ENCODE results near the gene CAMK2B. TPM values are rescaled to one million over a fixed set of nuclear protein-coding genes. Genes with fewer than 3 reads are reported as not detected.

CAMK2B gene
- total and polyA plus RNA-seq, 2 of the 13 experiments (the other 11 are each of a cell fraction or from before 2014, with no cell fraction given) = 0.27 to 0.48 TPM

DNA sequence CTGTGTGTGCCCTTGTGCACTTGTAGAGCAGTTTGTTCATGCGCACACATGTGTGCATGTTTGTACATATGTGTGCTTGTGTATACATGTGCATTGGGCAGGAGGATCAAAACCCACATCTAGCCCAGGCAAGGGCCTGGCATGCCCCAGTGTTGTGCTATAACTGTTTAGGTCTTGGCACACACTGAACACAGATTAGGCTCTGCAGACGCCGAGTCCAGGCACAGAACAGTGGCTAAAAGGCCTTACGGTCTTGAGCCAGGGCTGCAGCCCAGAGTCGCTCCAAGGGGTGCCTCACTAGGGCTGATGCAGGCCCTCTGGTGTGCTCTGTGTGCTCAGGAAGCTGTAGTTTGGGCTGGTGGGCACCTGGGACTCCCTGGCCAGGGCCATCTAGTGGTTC, 68.9 kb downstream of the CAMK2B start:
- FAIRE-seq (no peak), DNase-seq (ENCODE audit: low spot score) (no peak), ATAC-seq (no peak; the same call in 2 of the 3 replicates)
- Histone ChIP-seq H3K27ac (ENCODE audit: extremely low read length, insufficient read depth, low read length) (no peak overlapping the region), H2AFZ (ENCODE audit: low read length) (no peak overlapping the region), H3K79me2 (ENCODE audit: insufficient read depth, low read length) (no peaks in the 10 kb centered on the region), H3K4me2 (ENCODE audit: low read depth, low read length) (no peak overlapping the region), H3K27me3 (ENCODE audit: control insufficient read depth in 1 of 2, insufficient read depth in 2 of 2, low read length in 2 of 2) (peaks cover 8 to 29% of the 10 kb centered on the region in 2 experiments; a peak in 4 of 5 replicates), H3K36me3 (replicated peaks in 1 of 2; ENCODE audit: control insufficient read depth in 1 of 2, insufficient read depth in 2 of 2, low read length in 2 of 2) (no peaks in the 10 kb centered on the region), H3K9ac (ENCODE audit: insufficient read depth, low read depth, low read length) (no peak overlapping the region), H3K4me3 (replicated peaks in 1 of 3; ENCODE audit: insufficient read depth in 1 of 3, low read depth in 2 of 3, low read length in 3 of 3) (no peak overlapping the region), H3K9me3 (ENCODE audit: low read length) (no peaks in the 10 kb centered on the region), H3K4me1 (ENCODE audit: insufficient read depth, low read length) (peaks cover 18% of the 10 kb centered on the region), H4K20me1 (ENCODE audit: insufficient read depth, low read length) (no peaks in the 10 kb centered on the region)
- WGBS (ENCODE audit: low lambda C conversion rate) = 73% methylated on average over 3 of the region's 5 CpGs
- no TSS peak for BruUV-seq (replicated peaks)
- TF ChIP-seq RFXANK (CRISPR knock-in tag; IDR thresholded peaks at IDR 0.05) = no peak
- no peak for TF ChIP-seq ZBTB20 (CRISPR knock-in tag; IDR thresholded peaks at IDR 0.05; ENCODE audit: borderline replicate concordance, low read depth)
- no peak for TF ChIP-seq ZNF724P (CRISPR knock-in tag; IDR thresholded peaks at IDR 0.05; ENCODE audit: borderline replicate concordance)
- TF ChIP-seq ZNF282 (IDR thresholded peaks at IDR 0.05; ENCODE audit: partially characterized antibody) = no peak
- no peak for TF ChIP-seq ZBTB3 (CRISPR knock-in tag; IDR thresholded peaks at IDR 0.05; ENCODE audit: borderline replicate concordance, low read depth)
- TF ChIP-seq RCOR2 (CRISPR knock-in tag; IDR thresholded peaks at IDR 0.05) = no peak
- TF ChIP-seq TAF15 (IDR thresholded peaks at IDR 0.05; ENCODE audit: low read depth, low read length, poor library complexity, severe bottlenecking) = no peak
- TF ChIP-seq ZNF329 (CRISPR knock-in tag; IDR thresholded peaks at IDR 0.05; ENCODE audit: low read depth) = no peak
- TF ChIP-seq ATM (IDR thresholded peaks at IDR 0.05; ENCODE audit: borderline replicate concordance) = no peak
- TF ChIP-seq EHMT2 (IDR thresholded peaks at IDR 0.05; ENCODE audit: borderline replicate concordance, low read depth, low read length) = no peak
- no peak for TF ChIP-seq NR2C2 (CRISPR knock-in tag; IDR thresholded peaks at IDR 0.05; ENCODE audit: borderline replicate concordance)
- TF ChIP-seq, protein P1, sequence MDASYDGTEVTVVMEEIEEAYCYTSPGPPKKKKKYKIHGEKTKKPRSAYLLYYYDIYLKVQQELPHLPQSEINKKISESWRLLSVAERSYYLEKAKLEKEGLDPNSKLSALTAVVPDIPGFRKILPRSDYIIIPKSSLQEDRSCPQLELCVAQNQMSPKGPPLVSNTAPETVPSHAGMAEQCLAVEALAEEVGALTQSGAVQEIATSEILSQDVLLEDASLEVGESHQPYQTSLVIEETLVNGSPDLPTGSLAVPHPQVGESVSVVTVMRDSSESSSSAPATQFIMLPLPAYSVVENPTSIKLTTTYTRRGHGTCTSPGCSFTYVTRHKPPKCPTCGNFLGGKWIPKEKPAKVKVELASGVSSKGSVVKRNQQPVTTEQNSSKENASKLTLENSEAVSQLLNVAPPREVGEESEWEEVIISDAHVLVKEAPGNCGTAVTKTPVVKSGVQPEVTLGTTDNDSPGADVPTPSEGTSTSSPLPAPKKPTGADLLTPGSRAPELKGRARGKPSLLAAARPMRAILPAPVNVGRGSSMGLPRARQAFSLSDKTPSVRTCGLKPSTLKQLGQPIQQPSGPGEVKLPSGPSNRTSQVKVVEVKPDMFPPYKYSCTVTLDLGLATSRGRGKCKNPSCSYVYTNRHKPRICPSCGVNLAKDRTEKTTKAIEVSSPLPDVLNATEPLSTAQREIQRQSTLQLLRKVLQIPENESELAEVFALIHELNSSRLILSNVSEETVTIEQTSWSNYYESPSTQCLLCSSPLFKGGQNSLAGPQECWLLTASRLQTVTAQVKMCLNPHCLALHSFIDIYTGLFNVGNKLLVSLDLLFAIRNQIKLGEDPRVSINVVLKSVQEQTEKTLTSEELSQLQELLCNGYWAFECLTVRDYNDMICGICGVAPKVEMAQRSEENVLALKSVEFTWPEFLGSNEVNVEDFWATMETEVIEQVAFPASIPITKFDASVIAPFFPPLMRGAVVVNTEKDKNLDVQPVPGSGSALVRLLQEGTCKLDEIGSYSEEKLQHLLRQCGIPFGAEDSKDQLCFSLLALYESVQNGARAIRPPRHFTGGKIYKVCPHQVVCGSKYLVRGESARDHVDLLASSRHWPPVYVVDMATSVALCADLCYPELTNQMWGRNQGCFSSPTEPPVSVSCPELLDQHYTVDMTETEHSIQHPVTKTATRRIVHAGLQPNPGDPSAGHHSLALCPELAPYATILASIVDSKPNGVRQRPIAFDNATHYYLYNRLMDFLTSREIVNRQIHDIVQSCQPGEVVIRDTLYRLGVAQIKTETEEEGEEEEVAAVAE (CRISPR knock-in tag; IDR thresholded peaks at IDR 0.05; ENCODE audit: borderline replicate concordance) = no peak
- TF ChIP-seq CAMTA2 (CRISPR knock-in tag; IDR thresholded peaks at IDR 0.05; ENCODE audit: borderline replicate concordance) = no peak
- TF ChIP-seq, protein P2, sequence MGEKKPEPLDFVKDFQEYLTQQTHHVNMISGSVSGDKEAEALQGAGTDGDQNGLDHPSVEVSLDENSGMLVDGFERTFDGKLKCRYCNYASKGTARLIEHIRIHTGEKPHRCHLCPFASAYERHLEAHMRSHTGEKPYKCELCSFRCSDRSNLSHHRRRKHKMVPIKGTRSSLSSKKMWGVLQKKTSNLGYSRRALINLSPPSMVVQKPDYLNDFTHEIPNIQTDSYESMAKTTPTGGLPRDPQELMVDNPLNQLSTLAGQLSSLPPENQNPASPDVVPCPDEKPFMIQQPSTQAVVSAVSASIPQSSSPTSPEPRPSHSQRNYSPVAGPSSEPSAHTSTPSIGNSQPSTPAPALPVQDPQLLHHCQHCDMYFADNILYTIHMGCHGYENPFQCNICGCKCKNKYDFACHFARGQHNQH (CRISPR knock-in tag; IDR thresholded peaks at IDR 0.05) = no peak
- no peak for TF ChIP-seq MXD4 (CRISPR knock-in tag; IDR thresholded peaks at IDR 0.05)
- no peak for TF ChIP-seq KLF11 (CRISPR knock-in tag; IDR thresholded peaks at IDR 0.05)
- no peak for TF ChIP-seq PAF1 (CRISPR knock-in tag; IDR thresholded peaks at IDR 0.05)
- POLR2A ChIA-PET = no interaction called here
- intact Hi-C loops (cut with micrococcal nuclease; ENCODE audit: unreplicated experiment) (no loop called here), in situ Hi-C loops (cut with HindIII; ENCODE audit: extremely low pct_ligation_motif_present, low pct_unique_long_range_greater_than_20kb) (no loop called here)
- CTCF ChIA-PET (ENCODE audit: low intra/inter-chr PET ratio, low total read pairs) = no interaction called here
